NOMO-1 treated with dmso at 0.1 percent for 144 hours (cell line): Measurements from ENCODE around the gene CCDC9B.

ENCODE experiments used
- DNase-seq: peaks from one replicate; lab custom pipeline; 2025; ENCODE audit not compliant: unreplicated experiment; lab: John Stamatoyannopoulos, UW

CCDC9B gene

DNA sequence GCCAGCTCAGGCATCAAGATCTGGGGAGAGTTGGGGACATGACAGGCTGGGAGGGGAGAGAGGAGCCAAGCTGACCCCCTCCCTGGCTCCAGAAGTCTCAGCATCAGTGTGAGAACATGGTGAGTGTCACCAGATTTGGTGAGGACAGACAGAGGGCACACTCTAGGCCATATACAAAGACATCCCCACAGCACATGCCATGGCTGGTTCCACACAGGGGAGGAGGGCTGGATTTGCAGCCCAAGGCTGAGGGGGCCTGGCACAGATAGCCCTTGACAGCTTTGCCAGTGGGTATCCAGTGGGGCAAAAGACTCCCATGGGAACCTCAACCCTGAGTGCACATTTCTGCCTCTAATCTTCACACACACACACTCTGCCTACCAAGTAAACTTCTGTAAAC lies 47.7 kb downstream of the CCDC9B start:
- DNase-seq, result no peak

DNA sequence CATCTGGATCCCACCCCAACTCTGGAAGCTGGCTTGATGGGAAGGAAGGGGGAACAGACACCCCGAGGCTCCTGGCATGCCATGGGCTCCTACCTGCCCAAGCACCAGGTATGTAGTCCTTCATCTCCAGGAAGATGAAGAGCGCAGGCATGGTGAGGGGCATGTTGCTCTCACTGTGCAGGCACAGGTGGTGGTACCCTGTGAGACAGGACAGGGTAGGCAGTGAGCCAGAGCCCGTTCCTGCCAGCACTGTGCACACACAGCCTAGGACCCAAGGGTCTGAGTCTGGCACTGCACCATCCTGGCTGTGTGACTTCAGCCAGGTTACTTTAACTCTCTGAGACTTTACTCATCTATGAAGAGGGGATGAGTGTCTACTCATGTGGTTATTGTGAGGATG lies 48.5 kb downstream of the CCDC9B start:
- DNase-seq, result no peak

DNA sequence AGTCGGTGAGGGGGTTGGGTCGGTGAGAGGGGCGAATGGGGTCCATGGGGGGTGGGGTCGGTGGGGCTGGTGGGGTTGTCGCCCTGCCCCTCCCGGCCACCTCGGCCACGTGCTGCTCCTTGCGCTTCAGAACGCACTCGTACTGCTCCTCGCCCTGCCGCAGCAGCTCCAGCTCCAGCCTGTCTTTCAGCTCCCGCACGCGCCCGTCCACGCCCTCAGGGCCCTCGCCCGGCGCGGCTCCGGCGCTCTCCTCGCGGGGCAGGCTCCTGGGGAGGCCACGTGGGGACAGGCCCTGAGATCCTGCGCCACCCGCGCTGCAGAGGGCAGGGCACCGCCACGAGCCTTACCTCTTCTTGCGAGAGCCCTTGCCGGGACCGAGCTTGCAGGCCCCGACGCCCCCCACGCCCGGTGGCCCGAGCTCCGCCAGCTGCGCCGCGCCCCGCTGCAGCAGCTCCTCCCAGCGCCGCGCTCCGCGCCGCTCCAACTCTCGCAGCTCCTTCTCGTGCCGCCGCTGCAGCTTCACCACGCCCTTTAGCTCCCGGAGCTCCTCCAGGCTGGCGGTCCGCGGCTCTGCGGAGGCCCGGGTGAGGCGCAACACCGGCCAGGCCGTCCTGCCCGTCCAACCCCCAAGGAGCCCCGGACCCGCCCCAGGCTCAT lies 49.7 kb downstream of the CCDC9B start:
- DNase-seq, result no peak

DNA sequence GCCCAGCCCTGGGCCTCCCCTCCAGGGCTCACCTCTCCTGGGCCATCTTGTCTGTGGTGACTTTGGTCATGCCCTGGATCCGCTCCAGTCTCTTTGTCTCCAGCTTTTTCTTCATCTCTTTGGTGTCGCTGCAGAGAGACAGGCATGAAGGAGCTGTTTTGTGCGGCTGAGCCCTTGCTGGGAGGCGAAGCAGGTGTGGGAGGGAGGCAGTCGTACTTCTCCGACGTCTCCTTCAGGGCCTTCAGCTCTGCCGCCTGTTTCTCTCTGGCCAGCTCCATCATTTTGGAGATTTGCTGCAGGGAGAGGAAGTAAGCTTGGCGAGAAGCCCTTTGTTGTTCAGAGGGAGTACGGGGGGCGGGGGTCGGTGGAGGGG lies 50.2 kb downstream of the CCDC9B start:
- no peak for DNase-seq

DNA sequence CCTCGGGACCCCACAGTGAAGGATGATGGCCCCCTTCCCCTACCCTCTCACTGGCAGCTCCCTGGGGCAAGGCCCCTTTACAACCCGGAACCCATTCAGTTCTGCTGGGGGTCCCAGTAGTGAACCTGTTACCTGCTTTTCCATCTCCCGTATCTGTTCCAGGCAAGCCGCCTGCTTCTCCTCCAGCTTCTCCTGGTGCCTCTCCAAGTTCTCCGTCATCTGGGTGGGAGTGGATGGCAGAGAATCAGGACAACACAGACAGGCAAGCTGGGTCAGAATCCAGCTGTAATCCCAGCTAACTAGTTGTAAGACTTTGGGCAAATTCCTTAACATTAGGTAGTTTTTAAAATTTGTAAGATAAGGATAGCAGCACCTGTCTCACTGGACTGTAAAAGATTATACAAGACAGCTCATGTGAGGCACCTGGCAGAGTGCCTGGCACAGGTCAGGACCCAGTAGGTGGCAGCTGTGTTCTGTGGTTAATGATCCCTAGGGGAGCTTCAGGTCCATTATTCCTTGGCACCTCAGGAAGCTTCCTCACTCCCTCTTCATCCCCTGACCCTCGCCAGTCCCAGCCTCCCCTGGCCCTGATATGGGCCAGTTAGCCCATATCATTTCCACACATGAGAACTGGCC lies 51.5 kb downstream of the CCDC9B start:
- no peak for DNase-seq

DNA sequence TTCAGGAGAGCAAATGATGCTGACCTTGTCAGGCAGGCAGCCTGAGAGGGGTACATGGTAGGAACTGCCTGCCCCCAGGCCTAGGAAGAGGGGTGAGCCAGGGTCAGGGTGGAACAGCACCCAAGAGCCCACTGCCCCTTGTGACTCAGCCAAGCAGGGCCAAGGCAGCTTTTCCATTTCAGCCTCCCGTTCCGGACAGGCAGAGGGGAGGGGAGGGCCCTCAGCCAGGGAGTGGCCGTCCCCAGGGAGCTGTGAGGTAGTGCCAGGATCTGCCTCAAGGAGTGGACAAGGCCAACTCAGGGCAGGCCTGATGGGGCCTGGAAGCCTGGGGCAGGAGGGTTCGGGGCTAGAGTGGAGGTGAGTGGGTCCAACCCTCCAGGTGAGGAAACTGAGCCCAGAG lies 52.8 kb downstream of the CCDC9B start:
- DNase-seq, result no peak

DNA sequence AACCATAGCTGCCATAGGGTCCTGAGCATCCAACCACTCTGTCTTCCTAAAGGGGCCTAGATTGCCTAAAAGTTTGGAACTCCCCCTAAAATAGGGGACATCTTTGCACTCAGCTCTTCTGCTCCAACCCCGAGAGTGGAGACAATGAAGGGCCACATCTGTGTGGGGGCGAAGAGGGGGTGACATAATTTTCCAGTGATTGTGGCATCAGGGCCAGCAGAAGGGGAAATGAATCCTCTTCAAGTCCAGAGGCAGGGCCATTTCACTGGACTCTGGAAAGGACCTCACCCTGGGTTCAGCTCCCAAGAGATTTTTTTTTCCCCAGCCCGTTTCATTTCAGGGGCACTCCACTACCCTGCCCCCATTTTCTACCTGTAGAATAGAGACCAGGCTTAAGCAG lies 53.2 kb downstream of the CCDC9B start:
- DNase-seq, result no peak

DNA sequence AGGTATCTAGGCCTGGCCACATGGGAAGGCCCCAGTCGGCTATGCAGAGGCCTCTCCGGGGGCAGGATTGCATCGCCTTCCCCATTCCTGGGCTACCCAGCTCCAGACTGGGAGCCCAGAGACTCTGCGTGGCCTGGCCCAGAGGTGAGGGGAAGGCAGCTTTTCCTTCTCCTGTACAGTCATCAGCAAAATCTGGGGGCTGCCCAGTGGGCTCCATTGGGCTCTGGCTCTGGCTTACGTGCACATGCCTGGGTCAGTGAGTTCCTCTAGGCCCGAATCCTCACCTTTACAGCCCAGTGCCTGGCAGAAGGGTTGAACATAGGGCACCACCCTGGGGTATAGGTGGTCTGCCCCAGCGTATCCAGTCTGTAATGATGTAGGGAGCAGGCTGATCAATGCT lies 53.9 kb downstream of the CCDC9B start:
- DNase-seq, result no peak

DNA sequence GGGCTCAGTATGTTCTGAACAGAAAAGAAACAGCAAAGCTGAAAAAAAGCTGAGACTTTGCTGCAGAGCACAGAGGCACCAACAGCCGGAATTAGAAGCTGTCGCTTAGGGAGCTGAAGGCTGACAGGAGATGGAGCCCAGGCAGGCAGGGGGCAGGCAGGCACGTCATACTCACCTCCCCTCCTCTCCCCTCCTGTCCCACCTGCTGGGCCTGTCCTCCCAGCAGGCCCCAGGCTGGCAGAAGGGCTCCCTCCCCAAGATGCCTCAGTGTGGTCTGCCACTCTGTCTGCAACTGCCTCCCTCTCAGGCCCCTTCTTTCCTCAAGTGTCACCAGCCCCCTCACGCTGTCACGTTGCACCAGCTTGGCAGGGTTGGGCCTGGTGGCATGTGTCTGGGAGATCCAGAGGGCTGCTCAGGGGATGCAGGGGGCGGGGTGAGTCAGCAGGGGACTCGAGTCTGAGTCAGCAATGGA lies 54.6 kb downstream of the CCDC9B start:
- DNase-seq, result no peak

DNA sequence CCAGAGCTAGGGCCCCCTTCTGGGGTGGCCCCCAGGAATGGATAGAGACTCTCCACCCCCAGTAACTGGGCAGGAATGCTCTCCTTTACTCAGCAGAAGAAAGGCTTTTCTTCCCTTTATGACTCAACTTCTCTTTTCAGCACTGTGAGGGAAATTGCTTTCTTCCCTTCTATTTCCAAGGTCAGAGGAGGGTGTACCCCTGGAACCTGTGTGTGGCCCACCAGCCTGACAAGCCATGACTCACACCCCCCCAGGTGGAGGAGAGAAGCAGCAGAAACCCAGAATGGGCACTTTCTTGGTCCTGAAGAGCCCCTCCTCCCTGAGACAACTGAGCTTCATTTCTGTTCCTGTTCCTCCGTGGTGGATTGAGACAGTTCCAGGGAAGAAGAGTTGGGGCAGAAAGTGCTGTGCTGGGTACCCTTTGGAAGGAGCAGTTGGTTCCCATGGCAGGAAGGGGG lies 55.2 kb downstream of the CCDC9B start:
- DNase-seq, result no peak

DNA sequence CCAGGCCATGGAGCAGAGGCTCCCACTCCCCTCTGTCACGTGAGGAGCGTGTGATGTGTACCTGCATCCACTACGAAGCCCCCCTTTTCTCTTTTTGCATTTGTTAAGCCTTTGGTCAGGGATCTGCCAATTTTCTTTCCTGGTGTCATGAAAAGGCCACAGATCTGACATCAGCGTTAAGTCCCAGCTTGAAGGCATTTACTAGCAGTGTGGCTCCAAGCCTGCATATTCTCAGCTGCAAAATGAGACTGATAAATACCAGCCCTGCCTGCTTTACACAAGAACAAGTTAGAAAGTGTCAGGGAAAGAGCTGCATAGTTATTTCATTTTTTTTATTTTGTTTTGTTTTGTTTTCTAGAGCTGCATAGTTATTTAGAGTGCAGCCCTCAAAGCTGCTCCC lies 55.6 kb downstream of the CCDC9B start:
- DNase-seq, result no peak

DNA sequence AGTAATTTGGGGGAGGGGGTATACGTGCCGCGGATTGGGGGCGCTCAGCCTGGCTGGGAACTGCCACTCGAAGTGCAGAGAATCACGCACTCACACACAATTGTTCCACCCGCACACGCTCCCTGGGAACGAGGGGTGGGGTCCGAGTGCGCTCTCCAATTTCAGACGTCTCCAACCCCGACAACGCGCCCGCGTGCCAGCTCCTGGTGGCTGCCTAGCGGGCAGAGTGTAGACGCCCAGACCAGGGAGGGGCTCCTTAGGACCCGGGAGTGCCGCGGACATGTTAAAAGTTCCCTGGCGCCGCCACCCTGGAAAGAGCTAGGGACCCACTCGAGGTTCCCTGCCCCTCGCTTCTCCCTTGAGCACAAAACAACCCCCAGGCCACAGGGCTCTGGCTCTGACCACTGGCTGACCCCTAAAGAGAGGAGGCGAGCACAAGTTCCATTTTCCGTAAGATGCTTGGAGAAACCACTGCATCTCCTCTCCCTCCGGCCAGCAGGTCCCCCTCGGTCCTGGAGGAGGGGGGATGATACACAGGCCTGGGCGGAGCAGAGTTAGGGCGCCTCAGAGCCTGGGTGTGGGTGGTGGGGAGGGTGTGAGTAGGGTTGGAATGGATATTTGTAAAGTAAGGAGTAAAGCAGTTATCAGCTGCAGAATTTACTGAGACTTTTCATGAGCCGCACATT lies 57.0 kb downstream of the CCDC9B start:
- DNase-seq, result no peak

DNA sequence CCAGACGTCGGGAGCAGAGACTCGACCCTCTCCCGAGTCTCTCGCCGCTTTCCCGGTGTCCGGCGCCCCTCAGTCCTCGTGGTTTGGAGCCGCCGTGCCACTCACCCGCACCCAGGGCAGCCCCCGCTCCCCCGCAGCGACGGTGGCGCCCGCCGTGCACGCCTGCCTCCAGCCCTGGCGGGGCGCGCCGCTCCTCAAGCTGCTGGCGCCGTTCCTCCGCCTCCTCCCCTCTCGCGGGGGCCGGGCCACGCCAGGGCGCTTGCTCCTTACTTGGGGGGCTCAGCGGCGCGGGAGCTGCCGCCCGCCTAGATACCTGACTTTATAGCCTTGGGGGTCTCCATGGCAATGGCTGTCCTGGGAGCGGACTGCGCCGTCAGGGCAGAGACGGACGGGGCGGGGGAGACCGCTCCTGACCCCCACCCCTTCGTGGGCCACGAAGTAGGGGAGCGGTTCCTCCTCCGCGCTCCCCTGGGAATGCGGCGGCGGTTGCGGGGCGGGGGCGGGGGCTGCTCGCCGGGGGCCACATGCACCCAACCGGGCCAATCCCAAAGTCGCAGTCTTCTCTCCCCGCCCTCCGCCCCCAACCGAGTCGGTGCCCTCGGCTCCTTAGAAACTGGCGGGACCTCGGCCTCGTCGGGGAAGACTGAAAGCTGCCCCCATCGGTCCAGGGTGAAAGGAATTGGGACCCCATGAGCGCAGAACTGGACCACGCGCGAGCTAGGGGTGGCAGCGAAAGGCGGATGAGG lies 57.7 kb downstream of the CCDC9B start, which contains the start of gene ANKRD63:
TSS of gene ANKRD63 (minus strand) at position 196 of the 746 bp plus-strand sequence. CDS start 478 bp downstream, outside the sequence.
- DNase-seq, result no peak

DNA sequence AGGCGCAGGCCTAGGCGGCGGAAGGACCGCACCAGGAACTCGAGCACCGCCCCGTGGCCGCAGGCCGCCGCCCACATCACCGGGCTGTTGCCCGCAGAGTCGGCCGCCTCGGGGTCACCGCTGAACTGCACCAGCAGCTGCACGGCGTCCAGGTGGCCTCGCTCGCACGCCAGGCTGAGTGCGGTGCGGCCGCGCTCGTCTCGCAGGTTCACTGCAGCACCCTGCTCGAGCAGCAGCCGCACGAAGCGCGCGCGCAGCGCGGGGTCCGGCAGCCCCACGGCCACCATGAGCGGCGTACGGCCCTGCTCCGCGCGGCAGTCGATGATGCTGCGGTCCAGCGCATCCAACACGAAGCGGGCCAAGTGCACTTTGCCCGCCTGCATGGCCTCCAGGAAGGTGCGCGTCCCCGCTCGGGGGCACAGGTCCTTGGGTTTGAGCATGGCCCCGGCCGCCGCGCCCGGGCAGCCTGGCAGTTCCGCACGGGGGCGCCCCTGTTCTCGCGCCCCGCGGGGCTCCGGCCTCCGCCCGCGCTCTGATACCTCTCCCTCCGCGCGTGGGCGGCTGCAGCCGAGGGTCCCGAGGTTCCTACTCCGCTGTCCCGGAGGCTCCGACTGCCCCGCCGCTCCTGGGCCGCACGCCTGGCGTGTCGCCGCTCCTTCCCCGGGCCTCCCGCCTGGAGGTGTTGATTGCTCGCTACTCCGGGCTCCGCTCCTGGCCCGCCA lies 58.4 kb downstream of the CCDC9B start:
- DNase-seq, result peak; percentile 33

DNA sequence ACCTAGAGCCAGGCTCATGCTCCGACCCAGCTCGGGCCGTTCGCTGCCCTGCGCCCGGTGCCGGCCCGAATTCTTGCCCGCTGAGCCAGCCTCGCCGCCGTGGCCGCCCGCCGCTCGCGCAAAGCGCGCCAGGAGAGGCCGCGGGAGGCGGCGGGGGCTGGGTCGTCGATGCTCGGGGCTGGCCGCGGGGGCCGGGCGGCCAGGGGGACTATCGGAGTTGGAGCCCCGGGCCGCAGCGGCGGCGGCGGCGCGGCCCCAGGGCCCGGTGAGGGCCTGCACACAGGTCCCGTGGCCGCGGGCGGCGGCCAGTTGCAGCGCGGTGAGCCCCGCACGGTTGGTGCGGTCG lies 59.0 kb downstream of the CCDC9B start:
- no peak for DNase-seq
